Spleen (tissue), 7 donors: Measurements from ENCODE around the gene FBXO34.

Experiments
- CTCF ChIP-seq, 11 experiments: fragments of 200-600 bp in 7 of 11; fragments of 450-650 bp in 4 of 11; sonication (generic) in 4 of 11; IDR thresholded peaks in 8 of 11; conservative IDR thresholded peaks in 3 of 11; 1 replicate in 7 of 11; 2 replicates in 4 of 11; pipeline versions ENCODE4 v1.4.0 to v1.8.0; 2016 to 2021; ENCODE audit warnings: antibody characterized with exemption in 11 of 11, inconsistent platforms in 4 of 11, mild to moderate bottlenecking in 1 of 11
- POLR2A ChIP-seq, 3 donors: fragments of 450-650 bp; IDR thresholded peaks; one replicate each; pipeline ENCODE4 v1.5.1; 2017; ENCODE audit warnings: antibody characterized with exemption in 3 of 3, mild to moderate bottlenecking in 1 of 3
- POLR2AphosphoS5 ChIP-seq, 3 donors: sonication (generic); formaldehyde crosslinking; IDR thresholded peaks; one replicate each; pipeline ENCODE4 v1.5.1; 2017; ENCODE audit warnings: antibody characterized with exemption in 3 of 3
- donor health status: DM: no; HTN: no; CAD: no; lungs with moderate emphysema.
- donor health status: DM: no; HTN: no; CAD: no.
- donor health status: DM: no; HTN: no; CAD: no.

GRCh38 chr14:55316564-55316963, 45.3 kb downstream of the FBXO34 start:
- TF ChIP-seq POLR2A (IDR thresholded peaks at IDR 0.05) (no peak), CTCF (IDR thresholded peaks at IDR 0.05 in 8 of 11, conservative IDR thresholded peaks at IDR 0.05 in 3 of 11) (no peak), POLR2AphosphoS5 (IDR thresholded peaks at IDR 0.05) (no peak)
